IPS-18c (cell line): ENCODE data around the gene CFAP97D1.

ENCODE experiments used
- H3K4me3 ChIP-seq: 2 replicates; pipeline ENCODE4 v1.7.0; 2013; ENCODE audit warnings: low read depth, mild to moderate bottlenecking, low read length, moderate library complexity; ENCODE audit not compliant: insufficient read depth
- H3K9me3 ChIP-seq: one replicate; pipeline ENCODE4 v1.6.1; 2013; ENCODE audit warnings: mild to moderate bottlenecking, low read length, moderate library complexity; ENCODE audit not compliant: control insufficient read depth, insufficient read depth

CFAP97D1 gene

GRCh38 chr17:43780135-43780534 is at the start of gene CFAP97D1:
CFAP97D1 (plus strand) TSS chr17:43780435; CDS start chr17:43780463, 28 bp downstream.
- H3K4me3 ChIP-seq: peak within 1 kb of the TSS; percentile 94
- no peaks in the 10 kb centered on the region for H3K9me3 ChIP-seq

GRCh38 chr17:43732958-43733357 is 47.3 kb upstream of the CFAP97D1 start:
- Histone ChIP-seq H3K9me3 (peaks cover 4% of the 10 kb centered on the region), H3K4me3 (no peak overlapping the region)

- H3K9me3 ChIP-seq: peaks cover 4% of the 10 kb centered on the region
- H3K4me3 ChIP-seq: no peak overlapping the region
Measured at GRCh38 chr17:43733956-43734355, 46.3 kb upstream of the CFAP97D1 start.

DNA sequence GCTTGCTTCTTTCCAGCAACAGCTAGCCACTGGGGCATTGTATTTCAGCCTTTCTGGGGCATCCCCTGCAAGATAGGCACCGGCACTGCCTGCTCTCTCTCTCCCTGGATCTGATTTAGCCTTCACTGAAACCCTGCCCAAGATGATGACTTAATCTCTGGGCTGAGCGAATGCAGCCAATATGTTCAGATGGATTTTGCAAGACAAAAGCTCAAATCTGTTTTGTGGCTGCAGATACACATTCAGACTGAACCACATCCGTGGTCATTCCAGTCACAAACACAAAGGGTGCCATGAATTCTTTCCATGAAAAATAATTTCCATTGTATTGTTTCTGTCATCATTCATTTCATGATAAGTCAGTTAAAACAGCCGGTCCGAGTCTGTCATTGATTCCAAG is 45.9 kb upstream of the CFAP97D1 start:
- no peak overlapping the region for H3K4me3 ChIP-seq
- H3K9me3 ChIP-seq: peaks cover 4% of the 10 kb centered on the region

GRCh38 chr17:43736389-43736788 is 43.8 kb upstream of the CFAP97D1 start:
- H3K9me3 ChIP-seq: no peaks in the 10 kb centered on the region

DNA sequence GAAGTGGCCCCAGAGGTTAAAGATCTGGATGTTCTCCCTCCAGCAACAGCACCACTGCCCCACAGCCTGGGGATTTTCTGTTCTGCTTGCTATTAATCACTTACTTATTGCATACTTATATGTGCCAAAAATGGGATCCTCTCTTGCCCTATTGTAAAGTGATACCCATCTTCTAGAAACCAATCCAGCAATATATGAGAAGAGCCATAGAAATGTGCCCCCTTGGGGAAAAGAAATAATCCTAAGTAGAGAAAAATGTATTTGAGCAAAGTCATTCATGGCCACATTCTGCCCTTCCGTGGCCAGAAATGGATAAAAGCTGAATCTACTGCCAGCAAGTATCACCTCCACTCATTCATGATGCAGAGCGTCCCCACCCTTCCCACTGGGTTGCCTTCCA is 42.5 kb upstream of the CFAP97D1 start:
- Histone ChIP-seq H3K9me3 (no peaks in the 10 kb centered on the region), H3K4me3 (no peak overlapping the region)

More at GRCh38 chr17:43736389-43736788, 43.8 kb upstream of the CFAP97D1 start:
- no peak overlapping the region for H3K4me3 ChIP-seq

GRCh38 chr17:43740541-43740940 is 39.7 kb upstream of the CFAP97D1 start:
- Histone ChIP-seq H3K9me3 (no peaks in the 10 kb centered on the region), H3K4me3 (no peak overlapping the region)

- H3K9me3 ChIP-seq: no peaks in the 10 kb centered on the region
Measured at GRCh38 chr17:43741636-43742035, 38.6 kb upstream of the CFAP97D1 start.

GRCh38 chr17:43745541-43745940 is 34.7 kb upstream of the CFAP97D1 start:
- no peaks in the 10 kb centered on the region for H3K9me3 ChIP-seq
- H3K4me3 ChIP-seq: no peak overlapping the region

More at GRCh38 chr17:43741636-43742035, 38.6 kb upstream of the CFAP97D1 start:
- no peak overlapping the region for H3K4me3 ChIP-seq

DNA sequence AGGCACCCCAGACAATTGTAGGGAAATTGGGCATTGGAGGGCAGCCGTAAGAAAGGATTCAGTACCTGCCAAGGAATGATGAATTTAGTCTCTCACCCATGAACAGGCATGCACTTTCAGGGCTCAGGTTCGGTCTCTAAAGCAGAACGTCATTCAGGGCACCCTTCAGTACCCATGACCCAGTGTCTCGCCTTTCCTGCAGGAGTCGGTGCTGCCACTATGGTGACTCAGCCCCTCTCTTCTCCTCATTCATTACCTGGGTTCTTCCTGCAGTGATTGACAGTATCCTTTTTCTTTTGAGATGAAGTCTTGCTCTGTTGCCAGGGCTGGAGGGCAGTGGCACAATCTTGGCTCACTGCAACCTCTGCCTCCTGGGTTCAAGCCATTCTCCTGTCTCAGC is 30.1 kb upstream of the CFAP97D1 start:
- no peaks in the 10 kb centered on the region for H3K9me3 ChIP-seq

GRCh38 chr17:43753493-43754129 is 26.6 kb upstream of the CFAP97D1 start:
- H3K9me3 ChIP-seq: no peaks in the 10 kb centered on the region

More for the DNA sequence above, 30.1 kb upstream of the CFAP97D1 start:
- H3K4me3 ChIP-seq: no peak overlapping the region

GRCh38 chr17:43754947-43755346 is 25.3 kb upstream of the CFAP97D1 start:
- H3K9me3 ChIP-seq: no peaks in the 10 kb centered on the region
- peak overlapping the region; percentile 31 for H3K4me3 ChIP-seq

More at GRCh38 chr17:43753493-43754129, 26.6 kb upstream of the CFAP97D1 start:
- no peak overlapping the region for H3K4me3 ChIP-seq

DNA sequence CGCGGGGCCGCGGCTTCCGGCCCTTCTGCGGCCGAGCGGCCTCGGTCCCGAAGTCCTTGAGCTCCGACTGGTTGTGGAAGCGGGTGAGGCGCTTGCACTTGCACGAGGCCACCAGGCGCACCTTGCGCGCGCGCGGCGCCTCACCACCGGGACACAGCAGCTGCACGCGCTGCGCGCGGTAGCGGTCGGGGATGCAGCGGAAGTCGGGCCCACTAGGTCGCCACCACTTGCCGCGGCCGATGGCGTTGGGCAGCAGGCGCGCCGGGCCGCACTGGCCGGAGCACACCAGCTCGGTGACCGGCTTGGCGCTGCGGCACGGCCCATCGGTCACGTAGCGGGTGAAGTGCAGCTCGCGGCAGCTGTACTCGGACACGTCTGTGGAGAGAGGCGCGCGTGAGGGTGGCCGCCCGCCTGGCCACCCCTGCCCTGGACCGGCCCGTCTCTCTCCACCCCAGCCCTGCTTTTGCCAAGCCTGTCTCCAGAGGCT is 24.8 kb upstream of the CFAP97D1 start:
- Histone ChIP-seq H3K9me3 (no peaks in the 10 kb centered on the region), H3K4me3 (peak overlapping the region; percentile 31)

DNA sequence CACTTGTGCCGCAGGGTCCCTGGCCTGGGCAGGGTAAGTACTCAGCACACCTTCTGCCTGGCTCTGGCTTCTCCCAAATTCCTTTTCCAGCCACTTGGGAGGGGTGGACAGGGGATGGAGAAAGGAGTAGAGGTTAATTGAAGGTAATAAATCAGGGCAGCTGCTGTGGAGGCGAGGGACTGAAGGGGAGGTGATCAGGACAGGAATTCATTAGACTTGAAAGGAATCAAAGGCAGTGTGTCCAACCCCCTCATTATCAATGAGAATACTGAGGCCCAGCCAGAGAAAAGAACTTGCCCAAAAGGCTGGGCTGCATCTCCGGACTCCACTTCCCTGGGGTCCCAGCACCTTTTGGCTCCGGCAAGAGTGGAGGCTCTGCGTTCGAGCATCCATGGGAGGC is 24.0 kb upstream of the CFAP97D1 start:
- no peak overlapping the region for H3K4me3 ChIP-seq
- H3K9me3 ChIP-seq: no peaks in the 10 kb centered on the region

GRCh38 chr17:43757171-43757660 is 23.0 kb upstream of the CFAP97D1 start:
- Histone ChIP-seq H3K4me3 (no peak overlapping the region), H3K9me3 (no peaks in the 10 kb centered on the region)

DNA sequence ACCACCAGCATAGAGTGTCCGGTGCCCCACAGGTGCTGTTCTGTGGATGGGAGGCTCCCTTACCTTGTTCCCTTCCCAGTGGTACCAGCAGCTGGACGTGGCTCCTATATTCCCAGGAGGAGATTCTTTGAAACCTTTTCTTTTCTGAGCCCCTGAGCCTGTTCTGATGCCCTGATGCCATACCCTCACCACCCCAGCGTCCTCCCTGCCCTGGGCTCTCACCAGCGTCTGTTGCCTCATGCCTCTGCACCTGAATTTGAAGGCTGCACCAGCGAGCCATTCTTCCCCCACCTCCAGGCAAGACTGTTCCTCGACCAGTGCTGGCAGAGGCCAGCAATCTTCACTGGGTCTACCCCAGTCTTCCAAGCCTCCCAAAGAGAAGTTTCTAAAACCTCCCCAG is 22.1 kb upstream of the CFAP97D1 start:
- H3K4me3 ChIP-seq: no peak overlapping the region
- no peaks in the 10 kb centered on the region for H3K9me3 ChIP-seq

DNA sequence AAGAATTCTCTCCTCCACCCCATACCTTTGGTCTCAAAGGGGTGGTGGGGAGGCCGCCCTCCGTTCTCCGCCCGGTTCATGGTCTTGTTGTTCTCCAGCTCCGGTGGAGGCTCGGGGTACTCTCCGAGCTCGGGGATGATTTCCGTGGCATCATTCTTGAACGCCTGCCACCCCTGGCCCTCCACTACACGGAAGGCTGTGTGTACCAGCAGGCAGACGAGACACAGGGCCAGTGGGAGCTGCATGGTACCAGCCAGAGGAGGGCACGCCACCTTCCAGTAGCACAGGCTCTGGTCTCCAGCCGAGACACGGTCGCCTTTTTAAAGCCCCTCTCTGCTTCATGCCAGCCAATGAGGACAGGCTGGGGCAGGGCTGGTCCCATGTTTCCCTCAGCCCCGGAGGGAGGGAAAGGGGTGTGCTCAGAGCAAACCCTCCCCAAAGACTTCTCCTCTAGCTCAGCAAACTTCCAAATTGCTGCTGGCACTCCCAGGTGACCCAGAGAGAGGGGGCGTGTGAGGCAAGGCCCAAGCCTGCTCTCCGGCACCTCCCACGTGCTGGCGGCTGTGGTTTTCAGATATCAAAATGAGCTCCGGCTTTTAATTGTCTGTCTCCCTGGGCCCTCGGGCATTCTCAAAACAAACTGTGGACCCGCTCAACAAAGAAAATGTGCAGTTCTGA is 21.6 kb upstream of the CFAP97D1 start, which contains the start of gene SOST:
Gene SOST, minus strand, starts transcription at position 295 of the 678 bp plus-strand sequence. Its CDS starts 50 bp downstream, at position 245.
- Histone ChIP-seq H3K4me3 (no peak within 1 kb of the TSS; the same call in 1 of the 2 replicates), H3K9me3 (no peaks in the 10 kb centered on the region)

- Histone ChIP-seq H3K9me3 (no peaks in the 10 kb centered on the region), H3K4me3 (no peak overlapping the region; the same call in 1 of the 2 replicates)
Measured at GRCh38 chr17:43759836-43760235, 20.4 kb upstream of the CFAP97D1 start.
